GM19395 (cell line): ENCODE measurements around the gene FBRSL1.
"Not testable (repeated sequence)": the region's sequence is repeated elsewhere in the genome, so short reads cannot be mapped to it uniquely, and the experiment has no call there.

ENCODE experiments used
- ATAC-seq: cut with Tn5 transposase; IDR thresholded peaks from one replicate; pipeline ENCODE4 v1.9.1; 2021; ENCODE audit warnings: mild to moderate bottlenecking, moderate library complexity; ENCODE audit not compliant: unreplicated experiment

FBRSL1 gene

DNA sequence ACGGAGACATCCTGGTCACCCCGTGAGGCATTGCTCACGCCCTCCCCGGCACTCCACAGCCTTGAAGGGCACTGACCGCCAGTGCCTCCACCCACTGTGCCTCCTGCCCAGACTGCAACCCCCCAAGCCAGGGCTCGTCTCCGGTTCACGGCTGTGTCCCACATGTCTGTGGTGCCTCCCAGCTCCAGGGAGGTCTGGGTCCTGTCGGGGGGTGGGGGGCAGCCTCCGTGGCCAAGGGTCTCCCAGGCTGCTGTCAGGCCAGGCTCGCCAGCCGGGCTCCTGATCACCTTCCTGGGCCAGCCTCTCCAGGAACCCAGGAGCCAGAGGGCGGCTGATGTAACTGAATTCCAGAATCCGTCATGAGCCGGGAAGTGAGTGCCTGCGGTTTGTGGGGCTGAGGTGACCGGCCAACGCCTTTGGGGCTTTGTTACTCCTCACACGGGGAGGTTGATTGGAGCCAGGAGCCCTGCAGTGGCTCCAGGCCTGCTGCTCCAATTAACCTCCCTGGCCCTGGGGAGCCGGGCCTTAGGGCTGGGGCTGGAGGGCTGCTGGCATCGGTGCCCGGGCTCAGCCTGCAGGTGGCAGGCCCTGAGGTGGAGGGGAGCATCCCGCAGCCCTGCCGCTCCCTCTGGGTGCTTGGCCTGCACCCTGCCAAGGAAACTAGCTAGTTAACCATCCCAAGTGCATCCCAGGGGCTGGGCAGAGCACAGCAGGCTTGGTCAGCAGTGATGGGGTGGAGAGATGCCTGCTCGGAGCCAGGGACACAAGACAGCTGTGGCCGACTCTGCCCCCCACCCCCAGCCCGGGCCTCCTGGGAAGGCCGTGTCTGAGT, 36.4 kb upstream of the FBRSL1 start:
- ATAC-seq = no peak

DNA sequence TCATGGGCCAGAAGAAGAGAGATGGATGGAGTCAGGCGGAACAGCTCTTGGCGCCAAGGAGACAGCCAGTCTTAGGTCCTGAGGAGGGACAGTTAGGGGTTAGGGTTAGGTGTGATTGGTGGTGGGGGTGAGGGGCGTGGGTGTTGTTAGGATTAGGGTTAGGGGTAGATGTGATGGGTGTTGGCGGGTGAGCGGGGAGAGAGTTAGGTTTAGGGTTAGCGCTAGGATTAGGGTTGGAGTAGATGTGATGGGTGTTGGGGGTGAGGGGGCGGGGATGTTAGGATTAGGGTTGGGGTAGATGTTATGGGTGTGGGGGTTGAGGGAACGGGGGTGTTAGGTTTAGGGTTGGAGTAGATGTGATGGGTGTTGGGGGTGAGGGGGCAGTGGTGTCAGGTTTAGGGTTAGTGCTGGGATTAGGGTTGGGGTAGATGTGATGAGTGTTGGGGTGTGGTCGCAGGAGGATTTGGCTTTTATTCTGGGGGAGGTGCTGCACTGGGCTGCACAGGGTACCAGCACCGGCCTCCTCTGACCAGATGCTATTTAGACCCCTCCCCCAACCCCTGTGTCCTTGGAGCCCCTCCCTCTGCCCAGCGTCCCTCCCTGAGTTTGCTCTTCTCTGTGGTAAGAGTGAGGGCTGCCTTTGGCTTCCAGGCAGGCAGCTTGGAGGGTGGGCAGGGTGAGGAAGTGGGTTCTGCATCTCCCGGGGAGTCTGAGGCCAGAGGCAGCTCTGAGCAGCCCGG, 35.6 kb upstream of the FBRSL1 start:
- ATAC-seq = no peak

DNA sequence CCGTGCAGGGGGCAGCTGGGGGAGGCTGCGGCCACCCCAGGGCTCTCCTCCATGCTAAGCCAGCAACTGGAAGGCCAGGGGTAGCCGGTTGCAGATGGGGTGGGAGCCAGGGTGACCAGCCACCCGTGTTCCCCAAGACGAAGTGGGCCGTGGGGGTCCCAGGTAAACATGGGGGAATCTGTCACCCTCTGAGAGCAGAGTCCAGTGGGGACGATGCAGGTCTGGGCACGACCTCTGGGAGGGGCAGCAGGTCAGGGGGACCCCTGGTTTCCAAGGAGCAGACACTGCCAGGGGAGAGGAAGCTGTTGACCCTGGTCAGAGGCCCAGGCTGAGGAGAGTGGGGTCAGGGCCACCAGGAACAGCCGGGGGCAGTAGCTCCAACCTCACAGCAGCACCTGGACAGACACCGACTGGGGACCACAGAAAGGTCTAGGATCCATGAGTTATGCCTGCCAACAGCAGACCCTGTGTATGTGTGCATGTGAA, 35.0 kb upstream of the FBRSL1 start:
- ATAC-seq = no peak

DNA sequence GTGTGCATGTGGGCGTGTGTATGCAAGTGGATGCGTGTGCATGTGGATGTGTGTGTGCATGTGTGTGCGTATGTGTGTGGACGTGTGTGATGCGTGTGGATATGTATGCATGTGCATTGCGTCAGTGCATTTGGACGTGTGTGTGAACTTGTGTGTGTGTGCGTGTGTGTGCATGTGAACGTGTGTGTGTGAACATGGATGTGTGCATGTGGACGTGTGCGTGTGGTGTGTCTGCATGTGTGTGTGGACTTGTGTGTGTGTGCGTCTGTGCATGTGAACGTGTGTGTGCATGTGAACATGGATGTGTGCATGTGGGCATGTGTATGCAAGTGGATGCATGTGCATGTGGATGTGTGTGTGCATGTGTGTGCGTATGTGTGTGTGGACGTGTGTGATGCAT, 34.4 kb upstream of the FBRSL1 start:
- no peak for ATAC-seq

DNA sequence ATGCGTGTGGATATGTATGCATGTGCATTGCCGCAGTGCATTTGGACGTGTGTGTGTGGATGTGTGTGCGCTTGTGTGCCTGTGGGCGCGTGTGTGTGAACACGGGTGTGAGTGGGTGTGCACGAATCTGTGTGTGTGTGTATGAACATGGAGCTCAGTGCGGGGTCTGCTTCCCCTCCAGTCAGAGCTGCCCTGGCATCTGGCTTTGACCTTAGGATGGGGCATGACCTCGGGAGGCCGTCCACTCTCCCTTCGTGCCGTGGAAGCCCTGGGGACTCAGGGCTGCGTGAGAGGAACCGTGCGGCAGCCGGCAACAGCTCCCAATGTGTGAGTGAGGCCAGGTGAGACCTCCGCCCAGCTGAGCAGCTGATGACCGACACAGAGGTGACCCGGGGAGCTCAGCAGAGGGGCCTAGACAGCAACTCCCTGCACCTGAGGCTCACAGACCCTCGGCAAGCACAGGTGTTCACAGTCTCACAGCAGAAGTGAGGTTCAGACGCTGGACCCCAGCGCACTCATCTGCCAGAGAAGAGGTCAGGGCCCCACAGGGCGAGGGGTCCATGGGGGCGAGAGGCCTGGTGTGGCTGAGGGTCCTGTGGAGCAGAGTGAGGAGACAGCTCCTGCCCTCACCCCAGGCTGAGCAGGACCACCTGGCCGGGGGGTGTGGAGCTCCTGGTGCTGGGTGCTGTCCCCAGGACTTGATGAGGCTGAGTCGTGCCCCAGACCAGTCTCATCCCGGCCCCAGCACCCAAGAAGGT, 33.6 kb upstream of the FBRSL1 start:
- no peak for ATAC-seq

DNA sequence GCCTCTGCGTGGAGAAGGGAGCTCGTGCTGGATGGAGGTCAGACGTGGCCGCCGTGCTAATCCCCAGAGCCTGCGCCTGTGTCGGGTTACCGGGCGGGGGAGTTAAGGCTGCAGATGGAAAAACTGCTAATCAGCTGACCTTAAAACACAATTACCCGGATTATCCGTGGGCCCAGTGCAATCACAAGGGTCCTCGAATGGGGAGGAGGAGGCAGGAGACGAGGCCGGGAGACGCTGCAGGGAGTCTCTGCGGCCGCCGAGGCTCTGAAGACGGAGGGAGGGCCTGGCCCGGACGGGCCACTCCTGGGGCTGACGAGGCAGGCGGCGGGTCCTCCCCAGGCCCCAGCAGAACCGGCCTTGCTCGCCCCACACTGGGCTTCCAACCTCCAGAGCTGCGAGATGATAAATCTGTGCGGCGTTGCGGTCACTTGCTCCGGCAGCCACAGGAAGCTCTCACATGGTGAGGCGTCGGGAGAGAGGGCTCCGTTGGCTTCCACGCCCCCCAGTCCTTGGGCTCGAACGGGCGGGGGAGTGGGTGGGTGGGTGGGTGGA, 32.9 kb upstream of the FBRSL1 start:
- ATAC-seq = no peak

DNA sequence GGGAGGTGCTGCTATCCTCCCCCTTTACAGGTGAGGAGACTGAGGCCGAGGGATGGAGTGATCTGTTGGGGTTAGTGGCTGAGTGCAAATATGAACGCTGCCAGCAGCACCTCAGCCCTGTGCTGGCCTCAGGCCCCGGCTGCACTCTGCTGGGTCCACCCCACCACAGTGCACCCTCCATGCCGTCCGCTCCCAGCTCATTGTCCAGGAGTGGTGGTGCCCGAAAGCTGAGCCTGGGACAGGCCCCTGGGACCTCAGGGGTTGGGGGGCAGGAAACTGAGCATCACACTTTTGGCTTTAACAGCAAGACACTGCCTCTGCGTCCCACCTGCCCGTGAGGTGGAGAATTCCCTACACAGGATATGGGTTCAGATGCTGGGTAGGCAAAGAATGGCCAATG, 31.5 kb upstream of the FBRSL1 start:
- ATAC-seq = no peak

DNA sequence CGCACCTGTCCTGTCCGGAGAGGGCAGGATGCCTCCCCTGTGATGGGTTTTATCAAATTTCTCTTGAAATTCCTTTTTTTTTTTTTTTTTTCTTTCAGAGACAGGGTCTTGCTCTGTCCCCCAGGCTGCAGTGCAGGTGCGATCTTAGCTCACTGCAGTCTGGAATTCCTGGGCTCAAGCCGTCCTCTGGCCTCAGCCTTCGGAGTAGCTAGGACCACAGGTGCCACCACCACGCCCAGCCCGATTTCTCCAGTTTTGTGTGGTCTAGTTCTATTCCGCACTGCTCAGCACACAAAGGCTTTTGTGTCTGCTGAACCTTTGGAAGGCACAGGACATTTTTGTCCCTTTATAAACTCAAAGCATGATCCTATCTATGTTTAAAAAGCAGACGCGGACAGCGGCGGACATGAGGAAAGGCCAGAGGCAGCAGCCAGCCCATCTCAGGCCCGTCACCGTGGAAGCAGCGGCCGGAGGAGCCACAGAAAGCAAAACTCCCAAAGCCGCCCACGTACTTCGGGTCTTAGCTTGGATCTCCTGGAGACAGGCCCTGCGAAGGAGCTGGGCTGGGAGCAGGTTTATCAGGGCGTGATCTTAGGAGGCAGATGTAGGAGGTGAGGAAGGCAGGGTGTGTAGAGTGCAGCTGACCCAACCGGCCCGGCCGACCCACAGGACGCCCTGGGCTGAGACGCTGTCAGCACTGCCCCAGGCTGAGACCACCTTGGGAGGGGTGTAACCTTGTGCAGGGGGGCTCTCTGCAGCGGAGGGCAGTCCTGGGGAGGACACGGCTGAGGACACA, 30.9 kb upstream of the FBRSL1 start:
- ATAC-seq = no peak

DNA sequence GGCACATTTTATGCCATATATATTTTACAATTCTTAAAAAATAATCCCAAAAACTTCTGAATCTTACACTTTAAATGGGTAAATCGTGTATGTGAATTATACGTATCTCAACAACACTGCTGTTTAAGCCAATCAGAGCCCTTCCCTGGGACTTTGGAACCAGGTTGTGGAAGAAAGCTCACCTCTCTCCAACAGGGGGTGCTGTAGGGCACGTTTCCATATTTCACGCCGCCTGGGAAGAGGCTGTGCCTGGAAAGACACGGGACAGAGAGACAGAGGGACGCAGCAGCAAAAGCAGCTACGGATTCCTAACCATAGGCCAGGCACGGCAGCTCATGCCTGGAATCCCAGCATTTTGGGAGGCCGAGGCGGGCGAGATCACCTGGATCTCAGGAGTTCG, 29.4 kb upstream of the FBRSL1 start:
- ATAC-seq = no peak

DNA sequence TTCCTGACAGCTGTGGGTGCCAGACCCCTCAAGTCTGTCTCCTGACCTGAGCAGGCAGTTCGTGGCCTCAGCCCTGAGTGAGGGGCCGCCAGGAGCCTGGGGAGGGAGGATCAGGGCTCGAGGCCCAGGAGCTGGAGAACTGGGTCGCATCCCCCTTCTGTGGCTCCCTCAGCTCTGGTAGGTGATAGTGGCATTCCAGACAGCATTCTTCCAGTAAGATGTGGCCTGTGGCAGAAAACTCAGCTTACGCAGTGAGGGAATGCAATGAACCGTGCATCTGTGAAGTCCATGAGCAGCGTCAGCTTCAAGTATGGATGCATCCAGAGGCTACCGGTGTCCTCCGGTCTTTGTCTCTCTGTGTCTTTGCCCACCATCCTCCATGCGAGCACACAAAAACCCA, 28.4 kb upstream of the FBRSL1 start:
- ATAC-seq = no peak

DNA sequence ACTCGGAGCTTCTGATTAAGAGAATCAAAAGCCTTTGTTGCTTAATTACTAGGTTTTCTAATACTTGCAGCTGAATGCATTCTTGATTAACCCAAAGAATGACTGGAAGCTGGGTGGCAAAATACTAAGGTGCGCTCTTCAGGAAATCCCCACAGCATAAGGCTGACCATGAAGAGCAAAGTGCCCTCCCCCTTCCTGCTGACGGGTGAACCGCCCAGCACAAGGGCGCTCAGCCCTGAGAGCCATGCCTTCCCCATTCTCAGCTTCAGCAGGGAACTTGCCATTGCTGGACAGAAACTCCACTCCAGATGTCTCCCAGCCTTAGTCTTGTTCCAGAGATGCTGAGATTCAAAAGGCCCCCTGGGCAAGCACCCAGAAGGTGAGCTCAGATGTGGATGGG, 27.2 kb upstream of the FBRSL1 start:
- no peak for ATAC-seq

DNA sequence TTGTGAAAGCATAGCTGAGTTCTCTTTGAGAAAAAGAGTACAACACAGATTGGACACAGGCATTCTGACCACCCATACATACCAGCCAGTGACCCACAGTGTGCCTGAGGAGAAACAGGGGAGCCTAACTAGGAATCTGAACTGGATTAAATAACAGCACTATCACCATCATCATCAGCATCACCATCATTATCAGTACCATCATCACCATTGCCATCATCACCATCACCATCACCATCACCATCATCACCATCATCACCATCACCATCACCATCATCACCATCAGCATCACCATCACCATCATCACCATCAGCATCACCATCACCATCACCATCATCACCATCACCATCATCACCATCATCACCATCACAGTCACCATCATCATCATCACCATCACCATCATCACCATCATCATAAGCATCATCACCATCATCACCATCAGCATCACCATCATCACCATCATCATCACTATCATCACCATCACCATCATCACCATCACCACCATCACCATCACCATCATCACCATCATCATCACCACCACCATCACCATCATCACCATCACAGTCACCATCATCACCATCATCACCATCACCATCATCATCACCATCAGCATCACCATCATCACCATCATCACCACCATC, 26.5 kb upstream of the FBRSL1 start:
- ATAC-seq = not testable (repeated sequence)

DNA sequence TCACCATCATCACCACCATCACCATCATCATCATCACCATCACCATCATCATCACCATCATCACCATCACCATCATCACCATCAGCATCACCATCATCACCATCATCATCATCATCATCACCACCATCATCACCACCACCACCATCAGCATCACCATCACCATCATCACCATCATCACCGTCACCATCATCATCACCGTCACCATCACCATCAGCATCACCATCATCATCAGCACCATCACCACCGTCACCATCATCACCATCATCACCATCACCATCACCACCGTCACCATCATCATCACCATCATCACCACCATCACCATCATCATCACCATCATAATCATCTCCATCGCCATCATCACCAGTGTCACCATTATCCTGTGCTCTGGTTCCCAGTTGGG, 25.6 kb upstream of the FBRSL1 start:
- ATAC-seq = not testable (repeated sequence)

DNA sequence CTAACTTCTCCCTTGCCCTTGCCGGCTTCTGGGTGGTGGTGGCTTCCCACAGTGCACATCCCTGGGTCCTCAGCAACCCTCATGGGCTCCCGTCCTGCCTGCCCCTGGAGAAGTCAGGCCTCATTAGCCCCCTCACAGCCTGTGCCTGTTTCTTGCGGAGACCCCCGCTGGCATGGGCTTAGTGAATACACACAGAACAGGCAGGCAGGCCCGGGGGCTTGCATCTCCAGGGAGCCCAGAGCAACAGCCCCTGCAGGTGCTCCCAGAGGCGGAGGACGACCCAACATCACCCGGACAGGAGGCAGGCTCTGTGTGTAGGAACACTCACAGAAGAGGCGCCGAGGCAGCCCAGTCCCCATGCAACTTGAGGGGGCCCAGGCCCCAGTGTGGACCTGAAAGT, 25.1 kb upstream of the FBRSL1 start:
- no peak for ATAC-seq

DNA sequence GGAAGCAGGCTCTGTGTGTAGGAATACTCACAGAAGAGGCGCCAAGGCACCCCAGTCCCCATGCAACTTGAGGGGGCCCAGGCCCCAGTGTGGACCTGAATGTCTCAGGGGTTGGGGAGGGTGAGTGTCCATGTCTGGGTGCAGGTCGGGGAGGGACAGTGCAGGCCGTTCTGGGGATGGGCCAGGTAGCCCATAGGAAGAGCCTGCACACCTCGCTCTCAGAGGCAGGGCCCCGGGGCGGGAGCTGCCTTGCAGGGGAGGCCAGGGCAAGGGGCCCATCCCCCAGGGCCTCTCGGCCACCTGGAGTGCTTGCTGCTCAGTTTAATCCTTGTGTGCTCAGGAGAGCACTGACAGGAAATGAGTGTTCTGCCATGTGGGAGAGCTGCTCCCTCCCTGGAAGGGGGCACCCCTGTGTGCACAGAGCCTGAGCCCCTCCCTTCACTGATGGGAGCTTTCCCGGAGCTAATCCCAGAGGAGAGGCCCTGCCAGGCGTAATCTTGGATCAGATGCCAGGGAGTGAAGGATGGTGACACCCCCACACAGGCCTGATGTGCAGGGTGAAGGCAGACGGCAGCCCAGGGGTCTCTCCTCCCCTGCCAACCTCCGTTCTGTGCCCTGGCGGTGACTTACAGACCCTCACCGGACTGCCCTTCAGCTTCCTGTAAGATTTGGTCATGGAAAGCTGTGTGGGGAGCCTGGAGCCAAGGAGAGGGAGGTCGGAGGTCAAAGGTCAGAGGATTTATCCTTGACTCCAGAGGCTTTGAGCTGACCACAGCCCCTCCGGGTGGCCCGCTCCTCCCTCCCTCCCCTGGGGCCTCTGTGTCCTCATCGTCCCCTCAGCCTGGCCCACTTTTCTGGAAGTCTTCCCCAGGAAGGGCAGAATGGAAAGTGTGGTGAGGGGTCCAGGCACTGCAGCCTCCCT, 24.4 kb upstream of the FBRSL1 start:
- no peak for ATAC-seq

DNA sequence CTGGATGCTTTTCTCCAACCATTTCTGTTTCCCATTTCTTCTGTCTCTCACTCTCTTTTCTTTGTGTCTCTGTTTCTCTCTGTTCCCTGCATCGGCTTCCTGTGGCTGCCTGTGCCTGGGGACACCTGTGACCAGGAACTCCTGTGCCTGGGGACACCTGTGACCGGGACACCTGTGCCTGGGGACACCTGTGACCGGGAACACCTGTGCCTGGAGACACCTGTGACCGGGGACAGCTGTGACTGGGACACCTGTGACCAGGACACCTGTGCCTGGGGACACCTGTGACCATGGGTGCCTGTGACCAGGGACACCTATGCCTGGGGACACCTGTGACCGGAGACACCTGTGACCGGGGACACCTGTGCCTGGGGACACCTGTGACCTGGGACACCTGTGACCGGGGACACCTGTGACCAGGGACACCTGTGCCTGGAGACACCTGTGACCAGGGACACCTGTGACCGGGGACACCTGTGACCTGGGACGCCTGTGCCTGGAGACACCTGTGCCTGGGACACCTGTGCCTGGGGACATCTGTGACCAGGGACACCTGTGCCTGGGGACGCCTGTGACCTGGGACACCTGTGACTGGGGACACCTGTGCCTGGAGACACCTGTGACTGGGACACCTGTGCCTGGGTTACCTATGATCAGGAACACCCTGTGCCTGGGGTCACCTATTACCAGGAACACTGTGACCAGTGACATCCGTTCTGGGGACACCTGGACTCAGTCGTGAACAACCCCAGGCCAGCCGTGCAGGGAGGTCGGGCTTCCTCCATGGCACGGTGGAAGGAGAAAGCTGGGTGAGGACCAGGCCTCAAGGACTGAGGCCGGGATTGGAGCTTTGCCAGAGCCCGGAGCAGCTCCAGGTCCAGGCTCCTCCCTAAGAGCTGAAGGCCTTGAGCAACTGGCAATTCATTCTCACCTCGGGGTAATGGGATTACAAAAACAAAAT, 23.4 kb upstream of the FBRSL1 start:
- no peak for ATAC-seq

DNA sequence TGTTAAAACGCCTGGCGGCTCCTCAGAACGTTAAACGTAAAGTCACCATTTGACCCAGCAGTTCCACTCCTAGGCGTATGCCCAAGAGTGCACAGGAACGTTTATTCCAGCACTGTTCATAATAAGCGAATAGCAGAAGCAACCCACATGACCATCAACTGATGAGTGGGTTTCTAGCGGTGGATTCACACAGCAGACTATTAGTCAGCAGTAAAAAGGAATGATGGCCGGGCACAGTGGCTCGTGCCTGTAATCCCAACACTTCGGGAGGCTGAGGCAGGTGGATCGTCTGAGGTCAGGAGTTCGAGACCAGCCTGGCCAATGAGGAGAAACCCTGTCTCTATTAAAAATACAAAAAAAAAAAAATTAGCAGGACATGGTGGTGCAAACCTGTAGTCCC, 22.4 kb upstream of the FBRSL1 start:
- ATAC-seq = no peak

DNA sequence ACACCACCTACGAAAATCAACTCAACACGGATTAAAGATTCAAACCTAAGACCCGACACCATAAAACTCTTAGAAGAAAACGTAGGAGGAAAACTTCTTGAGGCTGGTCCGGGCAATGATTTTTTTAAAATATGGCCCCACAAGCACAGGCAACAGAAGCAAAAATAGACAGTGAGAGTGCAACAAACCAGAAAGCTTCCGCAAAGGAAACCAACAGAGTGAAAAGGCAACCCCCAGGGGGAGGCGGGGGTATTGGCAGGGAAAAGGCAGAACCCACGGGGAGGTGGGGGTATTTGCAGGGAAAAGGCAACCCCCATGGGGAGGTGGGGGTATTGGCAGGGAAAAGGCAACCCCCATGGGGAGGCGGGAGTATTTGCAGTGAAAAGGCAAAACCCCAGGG, 20.5 kb upstream of the FBRSL1 start:
- ATAC-seq = peak; percentile 60
